GM12874 (cell line): ENCODE results near the gene GALNT7.

Source experiments
- CTCF ChIP-seq: IDR thresholded peaks from 2 replicates; pipeline ENCODE4 v1.5.1; 2011; ENCODE audit warnings: low read depth, mild to moderate bottlenecking, control low read depth, low read length, moderate library complexity; ENCODE audit not compliant: insufficient read depth

Gene GALNT7

GRCh38 chr4:173134426-173134825 lies 34.2 kb upstream of the GALNT7 start:
- TF ChIP-seq CTCF: no peak

GRCh38 chr4:173135241-173135847 lies 33.3 kb upstream of the GALNT7 start:
- no peak for TF ChIP-seq CTCF

- TF ChIP-seq CTCF: no peak
Observed at GRCh38 chr4:173138624-173139023, 30.0 kb upstream of the GALNT7 start.

- TF ChIP-seq CTCF: no peak
Observed at GRCh38 chr4:173139561-173139960, 29.1 kb upstream of the GALNT7 start.

GRCh38 chr4:173145131-173145530 lies 23.5 kb upstream of the GALNT7 start:
- TF ChIP-seq CTCF: no peak

GRCh38 chr4:173146456-173146855 lies 22.2 kb upstream of the GALNT7 start:
- TF ChIP-seq CTCF: no peak

GRCh38 chr4:173151496-173151895 lies 17.1 kb upstream of the GALNT7 start:
- TF ChIP-seq CTCF: no peak
